ENCODE measurements around the gene WDR17.
A peak's percentile ranks its signal among the peaks of the same experiment; 100 is the strongest.

WDR17 gene

DNA sequence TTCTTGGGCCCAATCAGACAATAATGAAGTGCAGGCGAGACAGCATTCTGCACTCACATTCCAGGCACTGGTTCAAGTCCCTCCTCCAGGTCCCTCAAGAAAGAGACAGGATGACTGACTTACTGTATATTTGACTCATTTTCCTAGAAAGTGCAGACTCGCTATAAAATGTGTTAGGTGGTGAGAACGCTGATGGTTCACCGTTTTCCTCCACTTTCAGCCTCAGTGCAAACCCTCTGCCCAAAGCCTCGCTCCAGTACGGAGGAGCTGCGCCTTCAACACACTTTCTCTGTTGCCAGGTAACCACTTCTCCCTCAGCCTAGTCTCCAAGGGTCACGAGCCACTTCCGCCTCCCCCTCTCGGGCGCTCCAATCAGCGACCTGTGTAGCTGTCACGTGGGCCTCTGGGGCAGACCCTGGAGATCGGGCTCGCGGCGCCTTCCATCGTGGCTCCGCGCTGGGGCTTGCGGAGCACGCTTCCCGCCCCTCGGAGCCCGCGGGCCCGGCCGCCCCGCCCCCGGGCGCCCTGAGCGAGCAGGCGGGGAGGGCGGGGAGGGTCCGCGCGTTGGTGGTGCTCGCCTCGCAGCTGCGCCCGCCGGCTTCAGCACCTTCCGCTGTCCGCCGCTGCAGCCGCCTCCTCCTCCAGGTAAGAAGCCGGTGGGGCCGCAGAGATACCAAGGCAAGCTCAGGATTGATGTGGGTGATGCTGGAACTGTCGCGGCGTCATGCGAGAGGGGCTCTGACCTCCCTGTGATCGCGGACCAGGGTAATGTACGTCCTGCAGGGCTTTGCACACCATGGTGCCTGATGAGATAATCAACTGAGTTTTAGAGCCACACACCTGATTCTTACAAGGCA, at the start of gene WDR17:
WDR17 (plus strand) TSS at position 407 of the 857 bp plus-strand sequence. CDS start 45,740 bp downstream, outside the sequence.
- peak; percentile 9 for DNase-seq (ENCODE audit: low spot score)

DNA sequence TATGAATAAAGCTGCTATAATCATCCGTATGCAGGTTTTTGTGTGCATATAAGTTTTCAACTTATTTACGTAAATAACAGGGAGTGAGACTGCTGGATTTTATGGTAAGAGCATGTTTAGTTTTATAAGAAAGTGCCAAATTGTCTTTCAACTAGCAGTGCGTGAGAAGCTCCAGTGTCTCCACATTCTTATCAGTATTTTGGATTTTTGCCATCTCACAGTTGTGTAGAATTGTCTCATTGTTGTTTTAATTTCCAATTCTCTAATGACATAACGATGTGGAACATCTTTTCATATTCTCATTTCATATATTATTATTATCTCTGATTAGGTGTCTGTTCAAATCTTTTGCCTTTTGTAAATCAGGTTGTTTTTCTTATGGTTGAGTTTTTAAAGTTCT, 49.0 kb upstream of the WDR17 start:
- DNase-seq (ENCODE audit: low spot score) = no peak

DNA sequence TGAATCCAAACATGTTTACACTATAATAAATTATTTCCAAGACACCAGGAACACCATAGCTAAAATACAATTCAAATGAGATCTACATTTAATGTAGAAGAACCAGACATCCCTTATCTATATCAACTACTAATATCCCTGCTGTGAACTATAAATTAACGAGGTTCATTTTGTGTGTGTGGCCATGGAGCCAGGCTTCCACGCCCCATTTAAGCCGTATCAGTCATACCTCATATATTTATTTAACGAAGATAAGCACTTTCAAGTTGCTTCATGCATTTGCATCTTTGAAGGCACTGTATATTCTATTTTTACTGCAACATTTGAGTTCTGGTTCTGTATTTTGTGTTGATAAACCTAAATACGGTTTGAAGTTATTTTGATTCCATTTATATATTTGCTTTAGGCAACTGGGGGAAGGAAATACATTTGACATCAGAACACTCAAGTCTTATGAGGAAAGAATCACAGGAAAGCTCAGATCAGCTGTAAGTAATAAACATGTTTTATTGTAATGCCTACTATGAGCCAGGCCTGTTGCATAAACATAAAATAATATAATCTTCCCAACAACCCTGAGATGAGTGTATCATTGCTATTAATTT, 45.1 kb upstream of the WDR17 start:
- DNase-seq (ENCODE audit: low spot score) = no peak

- no peak for DNase-seq (ENCODE audit: low spot score)
These were observed 35.2 kb upstream of the WDR17 start for GRCh38 chr4:176030391-176030790.

DNA sequence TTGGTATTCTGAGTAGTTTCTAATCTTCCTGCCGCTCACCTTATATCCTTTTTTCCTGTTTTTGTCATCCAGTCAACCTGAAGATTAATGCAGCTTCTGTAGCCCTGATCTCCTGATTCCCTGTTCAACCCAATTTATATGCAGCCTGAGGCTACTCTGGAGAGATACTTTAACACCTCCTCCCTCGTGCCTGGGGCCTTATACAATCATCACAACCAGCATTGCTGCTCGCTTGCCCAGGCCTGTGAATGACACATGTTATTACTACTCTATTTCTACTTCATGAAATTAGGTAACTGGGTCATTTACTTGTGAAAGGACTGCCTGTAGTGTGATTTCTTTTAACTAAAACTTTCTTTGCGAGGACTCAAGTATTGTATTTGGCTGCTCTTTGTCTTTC, 33.7 kb upstream of the WDR17 start:
- DNase-seq (ENCODE audit: low spot score) = no peak

- no peak for DNase-seq (ENCODE audit: low spot score)
These were observed 33.2 kb upstream of the WDR17 start for GRCh38 chr4:176032454-176032853.

DNA sequence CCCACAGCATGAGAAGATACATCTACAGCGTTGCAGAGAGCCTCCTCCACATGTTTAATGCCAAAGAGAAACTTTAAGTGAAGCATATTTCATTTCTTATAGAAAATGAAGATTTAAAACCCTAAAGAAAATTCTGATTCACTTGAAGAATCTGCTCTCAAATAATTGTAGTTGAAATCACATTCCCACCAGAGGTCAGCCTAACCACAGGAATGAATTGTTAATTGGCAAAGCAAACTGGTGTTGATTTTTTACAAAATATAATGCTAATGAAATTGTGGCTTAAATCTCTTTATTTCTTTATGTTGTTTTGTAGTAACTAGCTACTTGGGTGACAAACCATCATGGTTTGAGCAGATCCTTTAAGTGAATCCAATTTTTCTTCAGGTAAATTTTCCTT, 31.1 kb upstream of the WDR17 start:
- DNase-seq (ENCODE audit: low spot score) = no peak

DNA sequence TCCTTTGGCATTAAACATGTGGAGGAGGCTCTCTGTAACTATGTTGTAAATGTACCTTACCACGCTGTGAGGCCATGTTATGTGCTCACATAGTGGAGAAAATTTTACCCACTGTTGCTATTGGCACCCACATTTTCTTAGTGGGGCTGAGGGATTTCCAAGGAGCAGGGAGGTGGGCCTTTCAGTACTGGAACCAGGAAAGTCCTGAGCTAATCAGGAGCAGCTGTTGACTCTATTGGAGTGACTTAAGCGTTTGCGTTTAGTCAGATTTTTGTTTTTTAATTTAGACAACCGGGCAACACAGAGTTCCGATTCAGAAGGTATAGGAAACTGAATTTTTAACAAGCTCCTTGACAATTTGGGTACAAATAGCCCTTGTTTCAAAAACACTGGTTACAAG, 30.7 kb upstream of the WDR17 start:
- DNase-seq (ENCODE audit: low spot score) = no peak

DNA sequence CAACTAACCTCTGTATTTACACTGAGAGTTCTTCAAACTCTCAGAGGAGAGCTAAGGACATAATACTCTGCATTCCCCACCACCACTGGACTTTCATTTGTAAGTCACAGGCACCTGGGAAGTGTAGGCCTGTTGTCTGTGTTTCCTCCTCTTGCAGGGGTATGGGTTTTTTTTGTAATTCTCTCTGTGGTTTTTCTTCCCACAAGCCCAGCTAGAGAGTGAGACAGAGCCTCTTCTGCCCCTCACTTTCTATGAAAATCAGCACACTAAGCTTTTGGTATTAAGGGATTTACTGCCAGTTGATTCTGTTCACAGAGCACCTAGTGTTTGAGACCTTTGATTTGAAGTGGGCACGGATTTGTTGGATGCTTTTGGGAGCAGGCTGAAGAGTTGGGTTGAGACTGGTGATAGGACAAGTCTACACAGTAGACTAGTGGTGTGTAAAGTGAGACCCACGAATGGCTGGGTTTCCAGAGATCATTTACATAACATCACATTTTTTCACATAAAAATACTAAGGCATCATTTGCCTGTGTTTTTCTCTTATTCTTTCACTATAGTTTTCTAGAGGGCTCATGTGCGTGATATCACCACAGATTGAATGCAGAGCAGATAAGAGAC, 28.9 kb upstream of the WDR17 start:
- DNase-seq (ENCODE audit: low spot score) = no peak

DNA sequence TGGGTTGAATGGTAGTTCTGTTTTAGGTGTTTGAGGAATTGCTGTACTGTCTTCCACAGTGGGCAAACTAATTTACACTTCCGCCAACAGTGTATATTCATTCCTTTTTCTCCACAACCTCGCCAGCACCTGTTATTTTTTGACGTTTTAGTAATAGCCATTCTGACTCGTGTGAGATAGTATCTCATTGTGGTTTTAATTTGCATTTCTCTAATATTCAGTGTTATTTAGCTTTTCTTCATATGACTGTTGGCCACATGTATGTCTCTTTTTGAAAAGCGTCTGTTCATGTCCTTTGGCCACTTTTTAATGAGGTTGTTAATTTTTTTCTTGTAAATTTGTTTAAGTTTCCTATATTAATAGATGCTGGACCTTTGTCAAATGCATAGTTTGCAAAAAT, 26.9 kb upstream of the WDR17 start:
- DNase-seq (ENCODE audit: low spot score) = no peak

- DNase-seq (ENCODE audit: low spot score) = no peak
These were observed 23.4 kb upstream of the WDR17 start for GRCh38 chr4:176042195-176042594.

- DNase-seq (ENCODE audit: low spot score) = no peak
These were observed 21.6 kb upstream of the WDR17 start for GRCh38 chr4:176043838-176044588.

DNA sequence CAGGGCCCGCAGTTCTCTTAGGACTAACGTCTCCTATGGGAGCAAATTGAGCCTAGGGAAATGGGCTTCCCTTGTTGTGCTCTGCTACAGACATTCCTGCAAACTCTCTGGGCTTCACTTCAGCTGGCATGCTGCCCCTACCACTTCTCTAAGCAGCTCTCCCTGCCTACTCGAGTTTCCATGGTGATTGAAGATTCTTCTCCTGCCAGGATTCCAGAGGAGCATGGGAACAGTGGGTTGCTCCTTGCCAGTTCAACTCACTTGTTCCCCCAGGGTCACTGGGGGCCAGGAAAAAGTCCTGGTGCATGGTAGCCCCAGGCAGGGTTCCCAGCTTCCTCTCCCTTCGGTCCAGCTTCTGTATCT, 21.1 kb upstream of the WDR17 start:
- no peak for DNase-seq (ENCODE audit: low spot score)

- no peak for DNase-seq (ENCODE audit: low spot score)
These were observed 17.0 kb upstream of the WDR17 start for GRCh38 chr4:176048631-176049030.

DNA sequence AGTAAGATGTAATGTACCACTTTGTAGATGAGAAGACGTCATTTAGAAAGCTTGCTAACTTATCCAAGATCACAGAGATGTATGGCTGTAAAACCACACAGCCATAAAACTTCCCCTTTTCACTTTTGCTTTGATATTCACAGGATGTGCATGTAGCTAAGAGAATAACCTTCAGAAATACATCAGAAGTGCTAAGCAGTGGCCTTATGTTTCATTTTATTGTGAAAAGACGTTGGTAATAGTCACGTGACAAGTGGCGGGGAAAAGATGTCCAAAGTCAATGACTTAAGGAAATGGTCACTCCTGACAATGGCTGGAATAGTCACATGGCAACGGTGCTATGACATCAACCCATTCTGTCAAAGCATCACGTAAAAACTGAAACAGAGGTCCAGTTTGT, 12.9 kb upstream of the WDR17 start:
- no peak for DNase-seq (ENCODE audit: low spot score)

- DNase-seq (ENCODE audit: low spot score) = no peak
These were observed 11.9 kb upstream of the WDR17 start for GRCh38 chr4:176053785-176054184.

- no peak for DNase-seq (ENCODE audit: low spot score)
These were observed 10.7 kb upstream of the WDR17 start for GRCh38 chr4:176054942-176055341.

- no peak for DNase-seq (ENCODE audit: low spot score)
These were observed 1.9 kb upstream of the WDR17 start for GRCh38 chr4:176063718-176064117.

GRCh38 chr4:176064539-176064938, 1.1 kb upstream of the WDR17 start:
- no peak for DNase-seq (ENCODE audit: low spot score)

GRCh38 chr4:176066757-176067156, 1.1 kb downstream of the WDR17 start:
- DNase-seq (ENCODE audit: low spot score) = no peak

- no peak for DNase-seq (ENCODE audit: low spot score)
These were observed 11.9 kb downstream of the WDR17 start for GRCh38 chr4:176077561-176077960.

DNA sequence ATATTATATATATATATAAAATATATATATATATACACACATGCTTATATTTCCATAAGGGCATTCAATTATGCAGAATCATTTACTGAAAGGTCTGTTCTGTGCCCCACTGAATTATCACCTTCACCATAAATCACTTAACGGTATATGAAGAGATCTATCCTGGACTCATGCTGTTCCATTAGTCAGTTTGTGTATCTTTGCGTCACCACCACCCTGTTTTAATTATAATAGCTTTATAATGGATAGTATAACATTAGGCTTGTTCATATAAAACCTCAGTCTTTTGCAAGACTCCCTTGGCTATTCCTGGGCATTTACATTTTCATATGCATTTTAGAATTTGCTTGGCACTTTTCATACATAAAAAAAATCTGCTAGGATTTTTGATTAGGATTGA, 19.1 kb downstream of the WDR17 start:
- DNase-seq (ENCODE audit: low spot score) = no peak

DNA sequence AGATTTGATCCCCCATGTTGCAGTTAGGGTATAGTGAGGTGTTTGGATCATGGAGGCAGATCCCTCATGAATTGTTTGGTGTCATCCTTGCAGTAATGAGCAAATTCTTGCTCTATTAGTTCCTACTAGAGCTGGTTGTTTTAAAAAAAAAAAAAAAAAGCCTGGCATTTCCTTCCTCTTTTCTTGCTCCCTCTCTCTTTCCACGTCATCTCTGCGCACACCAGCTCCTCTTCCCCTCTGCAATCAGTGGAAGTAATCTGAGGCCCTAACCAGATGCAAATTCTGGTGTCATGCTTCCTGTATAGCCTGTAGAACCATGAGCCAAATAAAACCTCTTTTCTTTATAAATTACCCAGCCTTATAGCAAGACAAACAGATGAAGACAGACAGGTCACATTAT, 24.5 kb downstream of the WDR17 start:
- DNase-seq (ENCODE audit: low spot score) = no peak
